GM10266 (cell line): Measurements from ENCODE around the gene PRKD2.

ENCODE experiments used
- DNase-seq: peaks from one replicate; pipeline ENCODE4 v3.0.0; 2012; ENCODE audit errors: extremely low spot score
- CTCF ChIP-seq: IDR thresholded peaks from 2 replicates; pipeline ENCODE4 v1.5.1; 2012; ENCODE audit warnings: mild to moderate bottlenecking, low read depth; ENCODE audit not compliant: control insufficient read depth, insufficient read depth; ENCODE audit errors: missing control alignments

PRKD2 gene

DNA sequence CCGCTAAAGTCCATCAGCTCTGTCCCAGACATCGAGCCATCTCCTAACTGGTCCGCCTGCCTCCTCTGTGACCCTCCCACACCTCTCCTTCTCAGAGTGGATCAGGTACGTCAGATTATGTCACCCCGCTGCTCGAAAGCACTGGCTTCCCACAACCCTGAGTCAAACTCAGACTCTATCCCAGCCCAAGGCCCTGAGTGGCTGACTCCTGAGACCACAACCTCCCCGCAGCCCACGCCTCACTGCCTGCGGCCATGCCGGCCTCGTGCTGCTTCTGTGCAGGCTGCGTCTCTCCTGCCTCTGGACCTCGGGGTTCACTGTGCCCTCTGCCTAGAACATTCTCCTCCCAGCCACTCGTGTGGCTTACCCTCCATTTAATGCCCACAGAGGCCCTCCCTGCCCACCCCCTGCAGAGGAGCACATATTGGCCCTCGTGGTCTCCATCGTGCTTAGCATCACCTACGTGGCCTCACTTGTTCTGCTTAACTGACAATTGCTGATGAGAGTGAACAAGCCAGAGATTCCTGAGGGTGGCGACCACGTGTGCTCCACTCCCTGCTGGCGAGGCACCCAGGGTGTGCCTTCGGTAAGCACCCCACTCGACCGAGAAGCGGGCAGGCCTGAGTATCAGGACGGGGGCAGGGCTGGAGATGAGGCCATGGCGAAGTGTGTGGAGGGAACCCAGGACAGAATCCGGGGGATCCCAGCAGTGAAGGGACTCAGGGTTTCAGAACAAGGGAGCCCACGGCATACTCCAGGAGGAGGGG, 15.4 kb upstream of the PRKD2 start:
- no peak for TF ChIP-seq CTCF
- DNase-seq, result no peak

- TF ChIP-seq CTCF, result no peak
Measured at GRCh38 chr19:46731584-46731983, 14.7 kb upstream of the PRKD2 start.

GRCh38 chr19:46731007-46731501, 14.1 kb upstream of the PRKD2 start:
- DNase-seq, result no peak
- TF ChIP-seq CTCF, result no peak

More at GRCh38 chr19:46731584-46731983, 14.7 kb upstream of the PRKD2 start:
- DNase-seq, result no peak

- DNase-seq, result no peak
- no peak for TF ChIP-seq CTCF
Measured at GRCh38 chr19:46730595-46730994, 13.7 kb upstream of the PRKD2 start.

DNA sequence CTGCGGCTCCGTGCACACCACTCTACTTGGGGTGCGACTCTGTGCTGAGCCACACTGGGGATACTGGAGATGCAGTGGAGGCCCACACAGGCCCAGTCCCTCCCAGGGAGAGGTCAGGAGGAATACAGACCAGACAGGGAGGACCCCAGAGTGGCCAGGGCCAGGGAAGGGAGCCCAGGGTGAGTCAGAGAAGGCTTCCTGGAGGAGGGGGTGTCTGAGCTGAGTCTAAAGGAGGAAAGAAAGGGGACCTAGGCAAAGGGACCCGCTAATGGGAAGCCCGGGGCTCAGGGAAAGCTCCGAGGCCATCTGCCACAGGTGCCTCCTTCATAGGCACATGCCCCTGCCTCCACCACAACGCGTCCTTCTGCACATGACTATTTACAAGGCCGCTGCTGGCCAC, 13.3 kb upstream of the PRKD2 start:
- no peak for TF ChIP-seq CTCF
- no peak for DNase-seq

DNA sequence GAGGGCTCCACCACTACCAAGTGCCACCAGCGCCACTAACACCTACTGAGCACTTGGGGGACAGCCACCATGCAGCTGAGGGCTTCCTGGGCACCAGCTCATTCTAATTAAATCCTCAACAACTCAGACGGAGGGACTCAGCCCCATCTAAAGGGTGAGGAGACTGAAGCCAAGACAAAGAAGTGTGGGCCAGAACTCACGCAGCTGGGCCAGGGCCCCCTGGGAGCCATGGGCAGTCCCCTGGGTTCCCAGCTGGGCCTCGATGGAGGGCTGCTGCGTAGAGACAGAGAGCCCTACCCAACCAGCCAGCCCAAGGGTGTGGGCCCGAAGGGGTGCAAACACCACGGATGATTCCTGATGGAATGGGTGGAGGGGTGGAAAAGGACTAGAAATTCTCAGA, 12.8 kb upstream of the PRKD2 start:
- DNase-seq, result no peak
- no peak for TF ChIP-seq CTCF

- peak; percentile 91 for DNase-seq
- TF ChIP-seq CTCF, result peak; percentile 92
Measured at GRCh38 chr19:46728693-46729339, 11.9 kb upstream of the PRKD2 start.
